GM19372 (cell line): ENCODE data around the gene TMEM243.
"Not testable (repeated sequence)": the region's sequence is repeated elsewhere in the genome, so short reads cannot be mapped to it uniquely, and the experiment has no call there.

Experiments used
- ATAC-seq: cut with Tn5 transposase; IDR thresholded peaks from one replicate; pipeline ENCODE4 v1.9.1; 2021; ENCODE audit warnings: mild to moderate bottlenecking, low read depth, moderate library complexity; ENCODE audit not compliant: unreplicated experiment

TMEM243 gene

GRCh38 chr7:87213252-87213651, 6.3 kb downstream of the TMEM243 start:
- no peak for ATAC-seq

- ATAC-seq = no peak
Measured at GRCh38 chr7:87212498-87212897, 7.0 kb downstream of the TMEM243 start.

- ATAC-seq = no peak
Measured at GRCh38 chr7:87210506-87210905, 9.0 kb downstream of the TMEM243 start.

GRCh38 chr7:87209295-87209924, 10.1 kb downstream of the TMEM243 start:
- ATAC-seq = no peak

GRCh38 chr7:87206361-87206760, 13.2 kb downstream of the TMEM243 start:
- ATAC-seq = no peak

GRCh38 chr7:87205701-87206100, 13.8 kb downstream of the TMEM243 start:
- not testable (repeated sequence) for ATAC-seq

GRCh38 chr7:87204933-87205332, 14.6 kb downstream of the TMEM243 start:
- ATAC-seq = no peak

GRCh38 chr7:87203929-87204328, 15.6 kb downstream of the TMEM243 start:
- ATAC-seq = not testable (repeated sequence)

GRCh38 chr7:87202705-87203104, 16.8 kb downstream of the TMEM243 start:
- ATAC-seq = no peak

GRCh38 chr7:87202208-87202607, 17.3 kb downstream of the TMEM243 start:
- ATAC-seq = no peak

- no peak for ATAC-seq
Measured at GRCh38 chr7:87199700-87200450, 19.7 kb downstream of the TMEM243 start.

GRCh38 chr7:87199241-87199640, 20.3 kb downstream of the TMEM243 start:
- ATAC-seq = no peak

- no peak for ATAC-seq
Measured at GRCh38 chr7:87193912-87194311, 25.6 kb downstream of the TMEM243 start.

GRCh38 chr7:87192784-87193487, 26.6 kb downstream of the TMEM243 start:
- no peak for ATAC-seq

GRCh38 chr7:87190783-87191182, 28.7 kb downstream of the TMEM243 start:
- no peak for ATAC-seq

- ATAC-seq = no peak
Measured at GRCh38 chr7:87188930-87189329, 30.6 kb downstream of the TMEM243 start.

- ATAC-seq = no peak
Measured at GRCh38 chr7:87187120-87187519, 32.4 kb downstream of the TMEM243 start.

GRCh38 chr7:87179180-87179579, 40.4 kb downstream of the TMEM243 start:
- ATAC-seq = no peak

- no peak for ATAC-seq
Measured at GRCh38 chr7:87178320-87178719, 41.2 kb downstream of the TMEM243 start.

- ATAC-seq = no peak
Measured at GRCh38 chr7:87173471-87173870, 46.1 kb downstream of the TMEM243 start.

- ATAC-seq = no peak
Measured at GRCh38 chr7:87171282-87171934, 48.1 kb downstream of the TMEM243 start.
